Measurements from ENCODE around the gene RABGGTA. TPM values are rescaled to one million over a fixed set of nuclear protein-coding genes. Genes with fewer than 3 reads are reported as not detected.

Gene RABGGTA
- total RNA-seq, 1 experiment from 2014 or later = 25.6 TPM

GRCh38 chr14:24307575-24308341 lies 36.4 kb upstream of the RABGGTA start, which contains the start of gene CIDEB:
TSS of gene CIDEB (minus strand) at chr14:24307977. CDS start at chr14:24307858, 119 bp downstream.
- Histone ChIP-seq H2BK12ac (ENCODE audit: insufficient read length, low read depth, low read length) (no peak within 1 kb of the TSS), H2AK5ac (ENCODE audit: insufficient read length, low read length) (no peak within 1 kb of the TSS), H3K9me3 (ENCODE audit: control insufficient read depth, low read depth, low read length) (no peaks in the 10 kb centered on the region), H3K23ac (ENCODE audit: insufficient read length, low read depth, low read length) (no peak within 1 kb of the TSS), H3K79me2 (ENCODE audit: insufficient read depth, low read length) (no peaks in the 10 kb centered on the region), H3K27ac (ENCODE audit: insufficient read length, low read depth, low read length) (no peak within 1 kb of the TSS), H4K91ac (ENCODE audit: insufficient read length, low read depth, low read length) (no peak within 1 kb of the TSS), H2BK20ac (ENCODE audit: low read depth, low read length, poor library complexity, severe bottlenecking) (no peak within 1 kb of the TSS), H3K18ac (ENCODE audit: insufficient read length, low read depth, low read length) (no peak within 1 kb of the TSS), H3K4me2 (ENCODE audit: insufficient read depth, insufficient read length, low read length) (no peak within 1 kb of the TSS), H3K9ac (ENCODE audit: extremely low read depth, insufficient read length, low read length) (no peak within 1 kb of the TSS), H2BK120ac (ENCODE audit: low read depth, low read length, poor library complexity, severe bottlenecking) (no peak within 1 kb of the TSS), H4K8ac (replicated peaks; ENCODE audit: insufficient read length, low read depth, low read length) (no peak within 1 kb of the TSS), H3K14ac (ENCODE audit: insufficient read depth, low read length) (no peak within 1 kb of the TSS), H3K27me3 (ENCODE audit: insufficient read depth, low read length) (no peaks in the 10 kb centered on the region), H4K20me1 (ENCODE audit: control insufficient read depth, insufficient read depth, insufficient read length) (no peaks in the 10 kb centered on the region), H3K4ac (ENCODE audit: low read depth, low read length) (no peak within 1 kb of the TSS), H2BK15ac (ENCODE audit: low read depth, low read length) (no peak within 1 kb of the TSS), H3K4me1 (ENCODE audit: insufficient read depth, low read length) (no peaks in the 10 kb centered on the region), H3K23me2 (ENCODE audit: insufficient read length, low read depth, low read length, poor library complexity, severe bottlenecking) (no peaks in the 10 kb centered on the region), H3T11ph (ENCODE audit: low read length) (no peak within 1 kb of the TSS), H3K56ac (ENCODE audit: insufficient read length, low read depth, low read length) (no peak within 1 kb of the TSS), H2BK5ac (ENCODE audit: insufficient read length, low read length) (no peak within 1 kb of the TSS), H2AFZ (ENCODE audit: low read length) (no peak within 1 kb of the TSS), H4K5ac (ENCODE audit: insufficient read length, low read depth, low read length) (no peak within 1 kb of the TSS), H3K79me1 (ENCODE audit: insufficient read depth, low read depth, low read length, poor library complexity, severe bottlenecking) (no peaks in the 10 kb centered on the region)
- peak; percentile 68 for DNase-seq
- TF ChIP-seq CTCF (conservative IDR thresholded peaks at IDR 0.05) = peak; percentile 94
- peaks cover 31 to 67% (median 51%) of the 10 kb centered on the region in 3 experiments for H3K36me3 Mint-ChIP-seq (ENCODE audit: insufficient read depth in 1 of 3, low read depth in 3 of 3)
- WGBS (ENCODE audit: extremely low coverage, insufficient read length, low lambda C conversion rate) = no CpG with 5 or more reads among the region's 6 CpGs
- no peaks in the 10 kb centered on the region for H3K27me3 Mint-ChIP-seq (ENCODE audit: low read depth)
- H3K27ac Mint-ChIP-seq = peak within 1 kb of the TSS in 2 of 3 experiments; percentile 12 to 64; a peak in 3 of 7 replicates
- peak within 1 kb of the TSS in 1 of 2 experiments; percentile 3; a peak in 1 of 5 replicates for H3K4me3 Mint-ChIP-seq
- H3K4me1 Mint-ChIP-seq = peaks cover 5 to 6% of the 10 kb centered on the region in 2 experiments; a peak in 3 of 4 replicates
- H3K9me3 Mint-ChIP-seq = no peaks in the 10 kb centered on the region

All from H9 (cell line).